T-helper 2 cell (primary cell): ENCODE measurements around the gene LGI2.
"Not testable (repeated sequence)": the region's sequence is repeated elsewhere in the genome, so short reads cannot be mapped to it uniquely, and the experiment has no call there.

Experiments used
- DNase-seq, 5 experiments: peaks; one replicate each; pipeline versions ENCODE4 v3.0.0 to v3.0.0-alpha.2; 2012 to 2022

The LGI2 gene

DNA sequence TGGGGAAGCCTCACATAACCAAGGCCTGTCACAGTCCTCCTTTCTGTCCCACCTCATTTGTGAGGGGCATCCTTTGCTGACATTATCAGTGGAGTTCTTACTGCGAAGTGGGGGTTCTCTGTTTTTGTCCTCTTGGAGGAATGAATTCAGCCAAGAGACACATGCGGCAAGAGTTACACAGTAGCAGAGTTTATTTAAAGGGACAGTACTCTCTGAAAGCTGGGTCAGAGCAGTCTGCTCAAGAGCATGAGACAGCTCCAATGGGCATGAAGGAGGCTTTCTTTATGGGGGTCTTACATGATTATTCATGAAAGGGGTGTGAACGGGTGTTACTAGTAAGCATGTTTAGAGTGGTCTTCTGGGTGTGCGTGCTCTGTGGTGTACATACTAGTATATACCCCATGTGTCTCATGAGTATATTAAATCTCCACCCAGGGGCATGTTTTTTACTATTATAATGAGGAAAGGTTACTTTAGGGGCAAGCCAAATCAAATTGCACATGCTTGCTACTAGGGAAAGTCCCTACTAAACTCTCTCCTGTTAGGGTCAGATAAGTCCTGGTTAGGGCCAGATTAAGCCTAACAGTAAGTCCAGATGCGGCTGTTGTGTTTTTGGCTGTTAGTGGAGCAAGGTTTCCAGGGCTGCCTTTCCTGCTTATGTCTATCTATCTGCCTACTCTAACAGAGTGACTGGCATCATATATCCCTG lies 19.8 kb upstream of the LGI2 start:
- no peak for DNase-seq

DNA sequence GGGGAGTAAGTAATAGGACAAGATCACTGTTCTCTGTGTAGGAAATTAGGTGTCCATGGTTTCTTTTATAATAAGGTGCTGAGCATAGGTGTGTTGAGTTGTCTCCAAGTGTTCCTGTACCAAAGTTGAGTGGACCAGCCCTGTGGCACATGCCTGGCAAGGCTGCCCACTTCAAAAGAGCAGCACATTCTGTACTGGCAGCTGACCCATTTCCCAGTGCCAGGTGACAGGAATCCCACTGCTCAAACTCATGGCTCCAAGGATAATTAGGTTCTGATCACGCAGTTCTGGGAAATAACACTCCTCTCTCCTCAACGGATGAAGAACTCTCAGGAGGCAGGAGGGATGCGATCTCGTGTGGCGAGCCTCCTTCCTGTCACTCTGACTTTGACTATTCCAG lies 12.8 kb upstream of the LGI2 start:
- DNase-seq, result no peak

GRCh38 chr4:25033526-25033925 lies 2.8 kb upstream of the LGI2 start:
- no peak for DNase-seq

GRCh38 chr4:25032126-25032525 lies 1.4 kb upstream of the LGI2 start:
- DNase-seq, result no peak

GRCh38 chr4:25031077-25031621 lies 403 bp upstream of the LGI2 start:
- no peak for DNase-seq

GRCh38 chr4:25029479-25030276 lies 1.1 kb downstream of the LGI2 start:
- no peak for DNase-seq

DNA sequence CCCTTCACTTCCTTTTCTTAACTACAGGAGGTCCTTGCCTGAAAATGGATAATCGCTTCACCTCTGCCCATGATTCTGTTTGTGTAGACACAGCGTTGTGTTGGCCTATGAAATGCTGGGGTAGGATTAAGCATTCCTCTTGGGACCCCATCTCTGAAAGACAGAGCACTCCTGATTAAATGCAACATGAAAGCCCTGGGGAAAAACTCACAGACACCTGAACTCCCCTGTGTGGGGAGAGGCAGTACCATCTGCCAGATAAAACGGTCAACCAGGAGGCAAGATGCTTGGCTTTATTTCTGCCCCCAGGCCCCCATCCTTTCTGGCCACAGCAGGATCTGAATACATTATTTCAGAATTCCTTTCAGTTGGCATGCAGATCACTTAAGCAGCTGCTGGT lies 1.9 kb downstream of the LGI2 start:
- no peak for DNase-seq

DNA sequence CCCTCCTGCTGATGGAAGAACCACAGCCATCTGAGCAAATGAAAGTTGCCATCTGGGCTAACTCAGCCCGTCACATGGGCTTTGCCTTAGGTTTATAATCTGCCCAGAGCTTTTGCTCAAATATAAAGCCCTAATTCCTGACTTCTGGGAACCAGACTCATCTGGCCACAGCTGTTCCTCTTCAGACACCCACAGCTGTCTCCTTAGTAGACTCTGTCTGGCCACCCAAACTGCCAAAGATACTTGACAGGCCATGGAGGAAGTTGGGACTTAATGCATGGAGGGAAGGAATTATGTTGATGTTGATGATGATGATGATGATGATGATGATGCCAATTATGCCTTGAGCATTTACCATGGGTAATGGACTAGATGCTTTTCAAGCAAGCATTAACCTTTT lies 8.0 kb downstream of the LGI2 start:
- DNase-seq, result no peak

DNA sequence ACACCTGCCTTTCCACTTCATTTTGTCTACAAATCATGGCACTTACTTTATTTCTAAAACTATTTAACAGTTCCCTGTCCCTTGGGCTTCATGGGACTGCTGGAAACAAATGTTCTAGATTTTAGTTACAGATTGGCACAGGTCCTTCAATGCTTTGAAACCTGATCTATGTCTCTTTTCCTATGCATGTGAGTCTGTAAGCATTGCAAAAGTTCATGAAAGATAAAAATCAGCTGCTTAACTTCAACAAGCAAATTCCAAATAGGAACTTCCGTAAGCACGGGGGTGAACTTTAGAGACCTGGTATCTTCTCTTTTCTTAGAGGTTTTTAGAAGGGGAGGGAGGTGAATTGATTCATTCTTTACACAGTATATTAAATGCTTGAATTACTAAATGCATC lies 9.5 kb downstream of the LGI2 start:
- DNase-seq, result no peak

DNA sequence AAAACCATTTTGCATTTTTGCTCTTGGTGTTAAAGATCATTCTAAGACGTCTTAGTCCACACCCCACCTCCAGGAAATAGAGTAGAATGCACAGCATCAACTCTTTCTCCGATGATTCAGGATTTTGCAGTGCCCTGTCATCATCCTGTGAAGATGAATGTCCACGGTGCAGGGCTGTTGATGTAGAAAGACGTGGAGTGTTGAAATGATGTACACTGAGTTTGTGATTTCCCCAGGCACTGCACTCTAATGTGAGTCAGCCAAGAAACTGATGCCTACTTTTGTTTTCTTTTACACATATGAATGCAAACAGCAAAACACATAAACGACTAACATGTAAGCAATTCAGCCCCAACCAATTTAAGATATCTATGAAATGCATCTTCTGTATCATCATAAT lies 10.5 kb downstream of the LGI2 start:
- DNase-seq, result no peak

DNA sequence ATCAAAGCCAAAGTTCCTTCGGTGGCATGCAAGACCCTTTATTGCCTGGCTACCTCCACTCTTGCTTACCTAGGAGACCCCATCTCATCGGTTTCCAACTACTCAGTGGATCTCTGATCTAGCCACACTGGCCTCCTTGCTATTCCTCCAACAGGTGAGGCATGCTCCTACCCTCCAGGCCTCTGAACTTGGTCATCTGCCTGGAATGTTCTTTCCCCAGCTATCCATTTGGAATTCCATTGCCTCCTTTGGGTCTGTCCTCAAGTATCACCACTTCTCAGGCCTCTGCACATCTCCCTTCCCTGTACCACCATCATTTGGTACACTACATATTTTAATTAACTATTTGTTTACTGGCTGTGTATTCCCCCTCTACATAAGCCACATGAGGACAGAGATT lies 11.2 kb downstream of the LGI2 start:
- DNase-seq, result no peak

DNA sequence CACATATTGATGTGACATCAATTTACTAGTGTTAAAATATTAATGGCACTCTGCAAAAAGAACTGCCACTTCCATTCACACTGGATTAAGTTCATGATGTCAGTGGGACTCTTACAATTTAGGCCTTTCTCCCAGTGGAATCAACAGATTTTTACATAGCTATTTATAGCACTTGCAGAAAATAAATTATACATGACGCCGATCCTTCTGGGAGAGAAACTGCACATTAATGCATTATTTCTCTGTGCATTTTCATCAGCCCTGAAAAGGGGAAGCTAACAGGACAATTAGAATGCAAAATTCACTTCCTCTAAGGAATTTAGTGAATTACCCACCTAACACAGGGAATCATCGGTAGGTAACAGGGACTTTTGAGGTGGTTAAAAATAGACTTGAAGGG lies 15.7 kb downstream of the LGI2 start:
- no peak for DNase-seq

DNA sequence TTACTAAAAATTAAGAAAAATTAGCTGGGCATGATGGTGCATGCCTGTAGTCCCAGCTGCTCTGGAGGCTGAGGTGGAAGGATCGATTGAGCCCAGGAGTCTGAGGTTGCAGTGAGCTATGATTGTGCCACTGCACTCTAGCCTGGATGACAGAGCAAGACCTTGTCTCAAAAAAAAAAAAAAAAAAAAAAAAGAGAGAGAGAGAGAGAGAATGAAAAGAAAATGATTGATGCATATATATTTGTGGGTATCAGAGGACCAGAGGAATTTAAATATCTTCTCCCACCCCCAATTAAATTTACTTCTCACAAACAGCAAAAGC lies 16.1 kb downstream of the LGI2 start:
- not testable (repeated sequence) for DNase-seq

GRCh38 chr4:25013756-25014661 lies 16.7 kb downstream of the LGI2 start:
- no peak for DNase-seq

DNA sequence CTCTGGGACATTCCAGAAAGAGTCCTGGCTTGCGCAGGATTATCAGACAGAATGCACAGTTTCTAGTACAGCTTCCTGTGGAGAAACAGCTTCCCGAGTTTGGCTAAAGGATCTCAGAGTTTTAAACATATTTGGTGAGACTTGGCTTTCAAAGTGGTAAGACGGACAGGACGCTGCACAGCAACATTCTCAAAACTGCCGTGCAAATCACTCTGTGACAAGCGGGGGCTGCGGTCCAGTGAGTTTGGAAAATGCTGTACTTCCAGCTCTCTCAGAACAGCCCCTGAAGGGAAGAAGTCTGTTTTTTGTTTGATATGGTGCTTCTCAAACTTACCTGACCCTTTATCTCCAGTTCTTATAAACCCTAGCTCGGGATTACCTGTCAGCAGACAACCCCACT lies 18.1 kb downstream of the LGI2 start:
- DNase-seq, result no peak

DNA sequence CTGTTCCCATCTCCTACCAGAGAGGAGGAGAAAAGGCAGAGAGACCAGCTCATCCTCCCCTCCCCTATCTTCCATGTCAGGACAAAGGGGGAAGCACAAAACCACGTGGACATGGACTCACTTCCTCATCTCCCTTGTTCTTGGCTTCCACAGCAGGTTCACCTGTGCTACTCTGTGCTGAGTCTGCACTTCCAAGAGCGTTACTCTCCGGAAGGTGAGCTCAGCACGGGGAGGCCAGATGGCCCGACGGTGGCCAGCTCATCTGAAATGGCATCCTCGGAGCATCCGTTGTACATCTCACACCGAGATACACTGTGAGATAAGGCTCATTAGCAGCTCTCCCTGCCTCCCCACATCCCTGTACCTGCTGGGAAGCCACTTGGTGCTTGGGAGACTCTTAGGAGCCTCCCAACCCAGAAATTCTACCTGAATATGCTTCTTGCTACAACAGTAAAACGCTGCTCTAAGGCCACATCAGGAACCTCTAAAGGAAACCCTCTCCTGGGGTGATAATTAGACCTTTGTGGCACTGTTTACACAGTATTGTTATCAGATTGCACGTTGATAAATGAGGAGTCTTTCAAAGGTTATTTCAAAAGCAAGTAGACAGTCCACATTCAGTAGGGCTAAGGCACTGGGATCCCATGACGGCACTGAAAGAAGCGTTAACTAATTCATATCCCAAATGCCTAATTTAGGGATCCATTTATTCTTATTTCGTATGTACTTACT lies 19.4 kb downstream of the LGI2 start:
- no peak for DNase-seq

DNA sequence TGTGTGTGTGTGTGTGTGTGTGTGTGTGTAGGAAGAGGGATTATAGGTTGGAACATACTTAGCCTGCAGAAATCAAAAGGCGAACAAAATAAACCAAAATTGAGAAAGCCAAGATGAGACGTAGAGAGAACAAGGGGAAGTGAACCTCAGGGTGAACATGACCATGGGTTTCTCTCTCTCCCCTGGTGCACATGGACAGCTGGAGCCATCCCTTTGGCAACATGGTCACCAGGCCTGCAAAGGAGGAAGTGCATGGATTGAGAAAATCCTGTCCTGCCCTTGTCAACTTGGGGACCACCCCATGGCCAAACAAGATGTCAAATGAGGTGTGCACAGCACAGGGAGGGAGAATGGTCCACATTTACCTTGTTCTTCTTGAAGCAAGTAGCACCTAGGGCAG lies 23.1 kb downstream of the LGI2 start:
- DNase-seq, result no peak

DNA sequence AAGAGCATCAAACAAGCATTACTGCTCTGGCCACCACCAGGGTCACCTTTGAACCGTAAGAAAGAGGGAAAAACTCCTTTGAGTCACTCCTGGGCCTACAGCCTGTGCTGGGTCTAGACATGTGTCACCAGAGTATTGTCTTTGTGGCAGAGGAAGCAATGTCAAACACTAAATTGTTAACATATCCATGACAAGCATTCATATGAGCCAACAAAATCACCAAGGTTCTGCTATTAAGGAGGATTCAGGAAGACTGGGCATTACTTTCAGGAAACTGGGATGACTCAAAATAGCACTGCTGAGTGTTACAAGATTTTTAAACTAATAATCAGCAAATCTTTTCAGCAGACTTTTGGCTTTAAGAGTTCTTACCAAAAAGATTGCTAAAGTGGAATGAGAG lies 28.1 kb downstream of the LGI2 start:
- no peak for DNase-seq

DNA sequence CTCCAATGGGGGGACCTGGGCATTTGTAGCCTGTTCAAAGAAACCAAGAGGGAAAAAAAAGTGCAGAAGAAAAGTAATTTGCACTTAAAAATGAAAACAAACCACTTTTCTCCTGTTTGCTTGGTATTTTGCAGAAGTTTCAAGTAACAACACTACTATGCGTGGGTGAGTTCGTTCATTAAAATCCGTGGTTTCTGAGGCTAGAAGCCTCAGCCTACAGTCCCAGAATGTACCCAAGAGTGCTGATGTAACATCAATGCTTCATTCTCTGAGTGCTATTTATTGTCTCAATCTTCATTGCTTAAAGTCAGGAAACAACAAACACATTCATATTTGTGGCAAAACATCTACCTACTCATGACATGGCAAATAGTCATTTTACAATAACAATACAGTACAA lies 29.2 kb downstream of the LGI2 start:
- DNase-seq, result no peak

DNA sequence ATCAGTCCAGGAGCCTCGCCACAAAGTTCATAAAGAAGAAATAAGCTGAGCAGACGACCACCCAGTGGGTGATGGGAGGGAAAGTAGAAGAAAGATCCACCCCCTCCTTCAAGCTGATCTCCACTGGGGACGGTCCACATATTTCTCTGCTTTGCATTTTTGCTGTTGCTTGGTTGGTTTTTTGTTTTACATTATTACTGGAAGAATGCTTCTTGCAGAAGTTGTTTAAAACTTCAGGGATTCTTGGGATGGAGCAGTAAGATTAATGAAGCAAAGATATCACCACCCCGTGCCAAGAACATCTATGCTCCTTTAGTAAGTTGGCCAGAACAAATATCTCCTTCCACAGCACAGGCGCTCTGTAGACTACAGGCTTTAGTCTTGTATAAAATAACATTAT lies 30.1 kb downstream of the LGI2 start:
- no peak for DNase-seq

DNA sequence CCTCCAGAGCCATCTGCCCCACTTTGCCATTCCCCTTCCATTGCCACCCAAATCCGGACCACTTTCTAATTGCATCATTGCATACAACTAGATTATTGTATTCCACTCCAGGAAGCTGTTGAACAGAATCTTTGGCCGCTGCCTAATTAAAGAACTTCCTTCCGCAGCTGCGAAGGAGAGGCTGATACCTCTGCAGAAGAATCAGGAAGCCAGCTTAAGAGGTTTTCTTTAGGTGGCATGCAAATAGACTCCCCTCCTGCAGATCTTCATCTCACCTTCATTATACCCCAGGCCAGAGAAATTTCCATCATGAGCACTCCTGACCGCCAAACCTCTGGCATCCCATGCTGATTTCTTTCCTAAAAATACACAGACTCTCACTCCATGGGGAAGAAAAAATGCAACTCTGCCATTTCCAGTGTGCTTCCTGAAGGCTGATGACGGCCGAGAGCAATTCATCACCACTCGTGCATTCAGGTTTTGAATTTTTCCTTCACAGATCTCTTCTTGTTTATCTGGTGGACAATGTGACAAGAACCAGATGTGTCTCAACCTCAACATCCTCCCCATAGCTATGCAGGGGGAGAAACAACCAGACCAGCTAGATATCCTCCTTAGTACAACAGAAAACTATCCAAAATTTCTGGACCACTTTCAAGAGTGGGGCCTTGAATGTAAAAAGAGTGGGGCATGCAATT lies 31.2 kb downstream of the LGI2 start:
- DNase-seq, result no peak

DNA sequence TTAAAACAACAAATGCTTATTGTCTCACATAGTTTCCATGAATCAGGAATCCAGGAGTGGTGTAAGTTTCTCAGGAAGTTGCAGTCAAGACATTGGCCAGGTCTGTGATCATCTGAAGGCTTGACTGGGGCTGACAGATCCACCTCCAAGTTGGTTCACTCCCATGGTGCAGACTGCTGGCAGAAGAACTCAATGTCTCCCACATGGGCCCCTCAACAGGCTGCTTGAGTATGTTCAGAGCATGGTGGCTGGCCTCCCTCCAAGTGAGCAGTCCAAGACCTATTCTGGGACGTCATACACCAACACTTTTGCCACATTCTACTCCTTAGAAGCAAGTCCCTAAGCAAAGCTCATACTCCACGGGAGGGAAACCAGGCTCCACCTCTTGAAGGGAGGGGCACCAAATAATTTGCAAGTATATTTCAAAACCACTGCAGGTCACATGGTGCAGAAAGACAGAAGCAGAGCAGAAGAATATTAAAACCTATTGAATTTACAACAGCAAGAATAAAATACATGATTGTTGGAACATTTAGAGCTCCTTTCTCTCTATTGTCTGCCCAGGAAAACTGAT lies 35.3 kb downstream of the LGI2 start:
- DNase-seq, result no peak
